Fibroblast of lung (primary cell): ENCODE data around the gene EPHB1. TPM values are rescaled to one million over a fixed set of nuclear protein-coding genes. Genes with fewer than 3 reads are reported as not detected.

Experiments
- DNase-seq, 2 donors: peaks; one replicate each; pipeline versions ENCODE4 v3.0.0 to v3.0.0-alpha.2; 2010; ENCODE audit warnings: low read depth in 2 of 2
- H2AFZ ChIP-seq: 2 replicates; pipeline ENCODE4 v1.5.1; 2012; ENCODE audit warnings: low read length, control low read depth, inconsistent platforms
- H3K27ac ChIP-seq: 2 replicates; pipeline ENCODE4 v1.5.1; 2011; ENCODE audit warnings: low read length, control low read depth; ENCODE audit not compliant: insufficient read depth
- H3K27me3 ChIP-seq: 2 replicates; pipeline ENCODE4 v1.5.1; 2011; ENCODE audit warnings: mild to moderate bottlenecking, low read length; ENCODE audit not compliant: control insufficient read depth, insufficient read depth
- H3K36me3 ChIP-seq: 2 replicates; pipeline ENCODE4 v1.5.1; 2011; ENCODE audit warnings: low read length; ENCODE audit not compliant: control insufficient read depth, insufficient read depth
- H3K4me1 ChIP-seq: 2 replicates; pipeline ENCODE4 v1.5.1; 2011; ENCODE audit warnings: low read length; ENCODE audit not compliant: control insufficient read depth, insufficient read depth; ENCODE audit errors: extremely low read depth
- H3K4me2 ChIP-seq: 2 replicates; pipeline ENCODE4 v1.5.1; 2011; ENCODE audit warnings: low read length, control low read depth; ENCODE audit not compliant: insufficient read depth; ENCODE audit errors: extremely low read depth
- H3K4me3 ChIP-seq, 4 experiments: fragments of 200-600 bp in 1 of 4; sonication (generic) in 1 of 4; replicated peaks in 1 of 4; 2 replicates each; pipeline ENCODE4 v1.5.1; 2011 to 2016; ENCODE audit warnings: low read length in 4 of 4, low read depth in 3 of 4, mild to moderate bottlenecking in 3 of 4, control low read depth in 2 of 4, inconsistent platforms in 1 of 4, mixed read lengths in 1 of 4; ENCODE audit not compliant: insufficient read depth in 1 of 4; ENCODE audit errors: control extremely low read depth in 1 of 4
- H3K79me2 ChIP-seq: 2 replicates; pipeline ENCODE4 v1.5.1; 2012; ENCODE audit warnings: mild to moderate bottlenecking, low read length, inconsistent platforms; ENCODE audit not compliant: control insufficient read depth, insufficient read depth
- H3K9ac ChIP-seq: 2 replicates; pipeline ENCODE4 v1.5.1; 2011; ENCODE audit warnings: mild to moderate bottlenecking, low read length, control low read depth; ENCODE audit not compliant: insufficient read depth
- H3K9me3 ChIP-seq: 2 replicates; pipeline ENCODE4 v1.5.1; 2012; ENCODE audit warnings: low read depth, low read length; ENCODE audit not compliant: control insufficient read depth, insufficient read depth
- H4K20me1 ChIP-seq: 2 replicates; pipeline ENCODE4 v1.5.1; 2011; ENCODE audit warnings: low read length; ENCODE audit not compliant: control insufficient read depth, insufficient read depth; ENCODE audit errors: extremely low read depth
- CTCF ChIP-seq, 2 donors: IDR thresholded peaks in 1 of 2; conservative IDR thresholded peaks in 1 of 2; 1 replicate in 1 of 2; 2 replicates in 1 of 2; pipeline ENCODE4 v1.5.1; 2011 to 2012; ENCODE audit warnings: low read length in 2 of 2, control low read depth in 1 of 2, inconsistent platforms in 1 of 2, low read depth in 1 of 2, mild to moderate bottlenecking in 1 of 2
- EZH2 ChIP-seq: IDR thresholded peaks from 2 replicates; pipeline ENCODE4 v1.5.1; 2012; ENCODE audit warnings: low read length, control low read depth, mild to moderate bottlenecking; ENCODE audit errors: missing control alignments
- polyA plus RNA-seq, 2 donors: library from polyadenylated mRNA; depleted of rRNA in 1 of 2; stranded (reverse) in 1 of 2; unstranded in 1 of 2; fragments of >200 nt; gene quantifications; 2 replicates each; pipeline ENCODE4 v1.2.1, GENCODE V29; 2011 to 2012; ENCODE audit warnings: missing spikeins in 1 of 2
- total RNA-seq: library from RNA; depleted of rRNA; stranded (reverse); fragments of >200 nt; gene quantifications from 2 replicates; pipeline ENCODE4 v1.2.1, GENCODE V29; 2014

The EPHB1 gene
- total and polyA plus RNA-seq, 2 donors (not counting 1 experiment from before 2014, with no cell fraction given): 0.14 to 0.50 TPM

- no peak overlapping the region for H3K4me3 ChIP-seq
- H3K27me3 ChIP-seq: no peaks in the 10 kb centered on the region
- no peak overlapping the region for H3K9ac ChIP-seq
- no peak for DNase-seq
- no peaks in the 10 kb centered on the region for H3K79me2 ChIP-seq
- no peaks in the 10 kb centered on the region for H3K36me3 ChIP-seq
- H3K27ac ChIP-seq: no peak overlapping the region
- no peak overlapping the region for H3K4me2 ChIP-seq
- no peaks in the 10 kb centered on the region for H4K20me1 ChIP-seq
- no peak overlapping the region for H2AFZ ChIP-seq
- no peaks in the 10 kb centered on the region for H3K9me3 ChIP-seq
- H3K4me1 ChIP-seq: no peaks in the 10 kb centered on the region
- no peak for TF ChIP-seq EZH2
- no peak for TF ChIP-seq CTCF (conservative IDR thresholded peaks at IDR 0.05 in 1 of 2, IDR thresholded peaks at IDR 0.05 in 1 of 2; ENCODE audit: low read depth in 1 of 2, low read length in 2 of 2)
Observed at GRCh38 chr3:135084976-135085375, 289.9 kb downstream of the EPHB1 start.

DNA sequence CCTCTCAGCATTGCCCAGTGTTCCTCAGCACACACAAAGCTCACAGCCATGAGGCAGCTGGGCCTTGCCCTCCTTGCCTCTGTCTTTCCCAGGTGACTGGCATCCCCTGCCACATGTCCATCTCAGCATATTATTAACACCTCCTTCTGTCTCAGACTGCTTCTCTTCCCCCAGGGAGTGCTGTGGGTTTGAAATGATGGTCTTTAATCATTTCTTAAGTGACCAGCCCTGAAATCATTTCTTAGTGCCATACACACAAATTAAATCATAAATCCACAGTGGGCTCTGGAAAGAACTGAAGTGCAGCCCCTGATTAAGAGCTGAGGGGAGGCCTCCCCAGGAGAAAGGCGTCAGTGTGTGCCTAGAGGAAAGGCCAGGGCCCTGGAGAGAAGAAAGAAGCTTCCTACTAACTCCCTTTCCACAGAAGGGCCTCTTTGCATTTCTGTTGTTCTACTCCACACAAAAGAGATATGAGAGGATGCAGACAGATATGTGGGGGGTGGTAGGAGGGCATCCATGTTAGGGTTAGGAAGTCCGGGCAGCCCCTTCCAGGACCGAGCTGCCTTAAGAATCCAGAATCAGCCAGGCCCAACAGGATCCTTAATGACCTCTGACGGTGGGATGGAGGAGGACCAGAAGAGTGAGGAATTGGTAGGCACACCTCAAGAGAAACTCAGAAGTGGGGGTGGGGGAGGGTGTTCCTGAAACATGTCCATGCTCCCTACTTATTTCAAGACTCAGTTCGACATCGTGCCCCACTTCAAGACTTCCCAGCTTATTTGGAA is 290.8 kb downstream of the EPHB1 start:
- TF ChIP-seq EZH2 (no peak), CTCF (conservative IDR thresholded peaks at IDR 0.05 in 1 of 2, IDR thresholded peaks at IDR 0.05 in 1 of 2; ENCODE audit: low read depth in 1 of 2, low read length in 2 of 2) (no peak)
- Histone ChIP-seq H3K4me1 (no peaks in the 10 kb centered on the region), H3K36me3 (no peaks in the 10 kb centered on the region), H3K4me2 (no peak overlapping the region), H4K20me1 (no peaks in the 10 kb centered on the region), H3K9ac (no peak overlapping the region), H3K9me3 (no peaks in the 10 kb centered on the region), H3K79me2 (no peaks in the 10 kb centered on the region), H2AFZ (no peak overlapping the region), H3K4me3 (no peak overlapping the region), H3K27me3 (no peaks in the 10 kb centered on the region), H3K27ac (no peak overlapping the region)
- DNase-seq: no peak

GRCh38 chr3:135087782-135088181 is 292.7 kb downstream of the EPHB1 start:
- Histone ChIP-seq H3K27ac (no peak overlapping the region), H3K36me3 (no peaks in the 10 kb centered on the region), H3K9ac (no peak overlapping the region), H3K4me2 (no peak overlapping the region), H3K79me2 (no peaks in the 10 kb centered on the region), H4K20me1 (no peaks in the 10 kb centered on the region), H3K4me1 (no peaks in the 10 kb centered on the region), H2AFZ (no peak overlapping the region), H3K4me3 (no peak overlapping the region), H3K9me3 (no peaks in the 10 kb centered on the region), H3K27me3 (no peaks in the 10 kb centered on the region)
- DNase-seq: no peak
- TF ChIP-seq EZH2 (no peak), CTCF (conservative IDR thresholded peaks at IDR 0.05 in 1 of 2, IDR thresholded peaks at IDR 0.05 in 1 of 2; ENCODE audit: low read depth in 1 of 2, low read length in 2 of 2) (no peak)
